HG02981 (cell line): ENCODE measurements around the gene CFAP221.

Experiments
- ATAC-seq: cut with Tn5 transposase; IDR thresholded peaks from one replicate; pipeline ENCODE4 v1.9.1; 2021; ENCODE audit warnings: mild to moderate bottlenecking, moderate library complexity; ENCODE audit not compliant: unreplicated experiment

The CFAP221 gene

GRCh38 chr2:119544075-119544938 lies at the start of gene CFAP221:
Gene CFAP221 (plus strand): TSS chr2:119544449. CDS start chr2:119546132, 1,683 bp downstream.
- peak; percentile 85 for ATAC-seq

- ATAC-seq = no peak
Measured at GRCh38 chr2:119495948-119496347, 48.3 kb upstream of the CFAP221 start.

DNA sequence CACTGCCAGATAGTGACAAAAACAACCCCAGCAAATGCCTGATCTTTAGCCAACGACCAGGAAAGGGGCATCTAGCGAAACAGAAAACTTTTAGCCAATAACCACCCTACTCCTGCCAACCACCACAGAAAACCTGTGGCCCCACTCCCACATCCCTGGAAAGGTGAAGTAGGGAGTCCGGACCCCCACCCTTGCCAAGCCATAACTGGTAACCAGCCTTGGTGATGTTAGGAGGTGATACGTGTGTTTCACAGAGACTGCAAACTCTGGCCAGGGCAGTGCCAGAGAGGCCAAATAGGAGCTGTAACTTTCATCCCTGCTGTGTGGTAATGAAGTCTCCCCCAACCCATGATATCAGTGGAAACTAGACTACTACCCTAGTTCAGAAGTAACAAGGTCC lies 47.6 kb upstream of the CFAP221 start:
- ATAC-seq = no peak

DNA sequence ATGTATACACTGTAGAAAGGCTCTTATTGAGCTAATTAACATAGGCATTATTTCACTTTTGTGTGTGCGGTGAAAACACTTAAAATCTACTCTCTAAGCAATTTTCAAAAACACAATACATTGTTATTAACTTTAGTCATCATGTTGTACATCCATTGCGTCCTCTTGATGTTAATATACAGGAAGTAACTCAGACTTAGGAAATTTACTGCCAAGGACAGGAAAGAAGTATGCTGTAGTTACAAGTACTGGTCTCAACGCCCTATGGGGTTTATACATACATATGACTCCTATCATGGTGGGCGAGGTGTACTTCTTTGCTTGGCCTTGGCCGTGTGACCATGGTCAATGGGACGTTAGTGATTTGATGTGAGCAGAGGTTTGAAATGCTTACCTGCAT lies 35.5 kb upstream of the CFAP221 start:
- ATAC-seq = no peak

- ATAC-seq = no peak
Measured at GRCh38 chr2:119511989-119512388, 32.3 kb upstream of the CFAP221 start.

GRCh38 chr2:119512946-119513345 lies 31.3 kb upstream of the CFAP221 start:
- ATAC-seq = no peak

- no peak for ATAC-seq
Measured at GRCh38 chr2:119513832-119514231, 30.4 kb upstream of the CFAP221 start.

DNA sequence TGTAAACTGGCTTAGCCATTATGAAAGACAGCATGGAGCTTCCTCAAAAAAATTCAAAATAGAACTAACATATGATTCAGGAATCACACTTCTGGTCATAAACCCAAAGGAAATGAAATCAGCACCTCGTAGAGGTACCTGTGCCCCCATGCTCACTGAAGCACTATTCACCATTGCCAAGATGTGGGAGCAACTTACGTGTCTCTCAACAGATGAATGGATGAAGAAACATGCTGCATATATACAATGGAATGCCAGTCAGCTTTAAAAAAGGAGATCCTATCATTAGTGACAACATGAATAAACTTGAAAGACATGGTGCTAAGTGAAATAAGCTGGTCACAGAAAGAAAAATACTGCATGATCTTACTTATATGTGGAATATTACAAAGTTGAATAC lies 28.1 kb upstream of the CFAP221 start:
- ATAC-seq = no peak

DNA sequence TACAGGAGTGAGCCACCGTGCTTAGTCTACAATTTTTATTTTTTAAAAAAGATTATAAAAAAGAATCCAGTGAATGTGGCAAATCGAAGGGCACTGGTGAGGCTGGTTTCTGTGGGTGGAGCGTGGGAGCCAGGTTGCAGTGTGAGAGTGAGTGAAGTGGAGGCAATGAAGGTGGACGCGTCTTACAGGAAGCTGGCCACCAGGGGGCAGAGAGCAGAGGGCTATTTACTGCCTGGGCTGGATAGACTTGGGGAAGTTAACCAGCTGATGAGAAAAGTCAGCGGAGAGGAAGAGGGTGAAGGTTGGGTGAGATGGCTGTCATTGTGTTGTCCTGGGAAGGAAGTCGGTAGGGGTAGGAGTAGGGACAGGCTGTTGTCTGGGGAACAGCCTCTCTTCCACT lies 26.8 kb upstream of the CFAP221 start:
- ATAC-seq = peak; percentile 94

DNA sequence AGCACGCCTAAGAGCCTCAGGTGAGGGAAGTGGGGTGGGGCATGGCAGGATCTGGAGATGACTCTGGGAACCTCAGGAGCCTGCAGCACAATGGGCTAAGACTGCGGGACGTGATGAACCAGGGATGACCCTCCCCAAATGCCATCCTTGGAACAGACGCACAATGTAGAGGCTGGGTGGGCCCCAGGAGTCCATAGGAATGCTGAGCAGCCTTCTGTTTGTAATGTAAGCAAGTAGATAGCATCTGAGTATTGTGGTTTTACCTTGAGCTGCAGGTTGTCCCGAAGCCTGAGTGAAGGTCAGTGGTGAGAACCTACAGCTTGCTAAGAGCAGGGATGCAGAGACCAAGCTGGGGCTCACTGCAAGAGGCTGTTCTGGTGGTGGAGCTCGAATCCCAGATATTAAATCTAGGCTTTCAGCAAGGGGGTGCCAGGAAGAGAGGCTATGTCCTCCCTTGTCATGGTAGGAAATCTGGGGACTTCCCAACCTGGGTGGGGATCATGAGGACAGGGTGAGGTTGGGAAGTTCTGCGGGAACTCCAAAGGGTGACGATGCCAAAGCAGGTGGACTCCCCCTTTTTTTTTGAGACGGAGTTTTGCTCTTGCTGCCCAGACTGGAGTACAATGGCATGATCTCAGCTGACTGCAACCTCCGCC lies 25.7 kb upstream of the CFAP221 start:
- ATAC-seq = no peak

GRCh38 chr2:119519057-119519408 lies 25.2 kb upstream of the CFAP221 start:
- no peak for ATAC-seq

DNA sequence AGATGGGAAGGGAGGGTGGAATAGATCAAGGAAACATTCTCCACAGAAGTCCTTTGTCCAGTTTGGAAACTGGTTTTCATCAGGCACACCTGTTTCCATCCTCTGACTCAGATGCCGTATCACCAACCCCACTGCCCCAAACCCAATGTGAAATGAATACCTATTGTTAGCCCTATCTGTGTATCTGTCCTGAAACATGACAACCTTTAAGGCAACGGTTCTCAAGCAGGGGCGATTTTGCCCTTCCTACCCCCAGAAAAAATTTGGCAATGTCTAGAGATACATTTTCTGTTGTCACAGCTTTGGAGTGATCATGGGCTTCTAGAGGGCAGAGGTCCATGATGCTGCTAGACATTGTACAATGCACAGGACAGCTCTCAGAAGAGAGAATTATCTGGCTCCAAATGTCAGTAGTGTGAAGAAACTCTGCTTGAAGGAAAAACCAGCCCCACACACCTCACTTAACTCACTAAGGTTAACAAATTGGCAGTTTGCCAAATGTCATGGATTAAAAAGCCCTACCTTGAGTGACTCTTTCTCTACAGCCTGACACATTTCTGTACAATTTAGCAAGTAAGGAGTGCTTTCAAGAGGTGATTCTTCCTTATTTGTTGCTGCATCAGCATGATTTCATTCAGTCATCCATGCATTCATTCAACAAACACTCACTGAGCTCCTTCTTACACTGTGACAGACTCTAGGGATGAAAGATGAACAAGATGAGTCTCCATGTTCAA lies 23.4 kb upstream of the CFAP221 start:
- ATAC-seq = no peak

GRCh38 chr2:119521433-119522050 lies 22.7 kb upstream of the CFAP221 start:
- no peak for ATAC-seq

GRCh38 chr2:119522671-119523070 lies 21.6 kb upstream of the CFAP221 start:
- ATAC-seq = no peak

DNA sequence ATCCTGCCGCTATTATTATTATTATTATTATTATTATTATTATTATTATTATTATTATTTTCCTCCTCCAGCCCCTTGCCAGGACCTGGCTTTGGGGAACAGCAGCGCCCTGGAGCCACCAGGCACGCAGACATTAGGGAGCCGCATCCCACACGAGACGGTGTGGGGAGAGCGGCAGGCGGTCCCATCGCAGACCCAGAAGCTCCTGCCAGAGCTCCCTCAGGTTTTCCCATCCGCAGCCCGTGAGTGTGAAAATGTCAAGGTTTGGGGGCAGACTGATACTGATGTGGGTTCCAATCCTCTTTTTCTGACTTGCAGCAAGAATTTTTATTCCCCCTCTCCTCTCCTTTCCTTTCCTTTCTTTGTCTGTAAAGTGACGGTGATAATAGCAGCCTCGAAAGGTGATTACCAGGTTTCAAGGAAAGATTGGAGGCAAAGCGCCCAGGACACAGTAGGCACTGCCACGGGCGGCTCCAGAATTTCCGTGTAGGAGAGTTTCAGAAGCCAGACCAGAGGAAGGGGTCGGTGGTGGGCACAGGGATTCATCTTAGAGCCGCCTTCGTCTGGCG lies 20.8 kb upstream of the CFAP221 start:
- no peak for ATAC-seq

- ATAC-seq = no peak
Measured at GRCh38 chr2:119523952-119524694, 20.1 kb upstream of the CFAP221 start, which contains the start of gene SCTR. Gene SCTR (minus strand): TSS chr2:119524483. CDS start chr2:119524226, 257 bp downstream.

GRCh38 chr2:119525614-119526013 lies 18.6 kb upstream of the CFAP221 start:
- ATAC-seq = no peak

DNA sequence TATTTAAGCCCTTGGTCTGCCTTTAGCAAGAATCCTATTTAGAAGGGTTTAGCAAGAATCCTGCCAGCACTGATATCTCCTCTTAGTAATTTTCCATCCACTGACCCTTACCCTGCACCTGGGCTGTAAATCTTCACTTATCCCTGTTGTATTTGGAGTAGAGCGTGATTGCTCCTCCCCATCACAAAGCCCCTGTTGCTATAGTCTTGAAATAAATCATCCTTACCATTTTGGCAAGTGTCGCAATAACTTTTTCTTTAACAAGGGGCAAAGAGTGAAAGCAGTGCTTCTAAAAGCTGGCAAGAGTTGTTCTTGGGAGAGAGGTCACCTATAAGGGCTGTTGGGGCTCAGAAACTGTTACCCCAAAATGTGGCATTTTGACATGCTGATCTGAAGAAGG lies 16.2 kb upstream of the CFAP221 start:
- ATAC-seq = no peak

GRCh38 chr2:119531292-119531691 lies 13.0 kb upstream of the CFAP221 start:
- no peak for ATAC-seq

DNA sequence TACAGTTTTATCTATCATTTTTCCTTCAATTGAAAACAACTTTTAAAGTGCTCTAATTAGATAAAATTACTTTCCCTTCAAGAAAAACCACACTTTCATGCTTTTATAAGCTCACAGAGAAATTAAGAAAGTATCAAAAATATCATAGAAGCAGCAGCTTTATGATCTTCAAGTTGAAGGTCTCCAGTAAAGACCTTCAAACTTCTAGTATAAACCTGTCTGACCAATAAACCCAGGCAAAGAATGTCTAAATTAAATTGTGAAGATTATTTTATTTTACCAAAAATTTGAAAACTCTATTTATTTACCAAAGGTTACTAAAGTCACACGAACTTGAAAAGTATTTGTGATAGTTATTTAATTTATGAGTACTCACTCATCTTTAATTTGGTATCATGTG lies 10.7 kb upstream of the CFAP221 start:
- no peak for ATAC-seq
